ENCODE results near the gene USP17L17. TPM values are rescaled to one million over a fixed set of nuclear protein-coding genes. Genes with fewer than 3 reads are reported as not detected.
"Not testable (repeated sequence)": the region's sequence is repeated elsewhere in the genome, so short reads cannot be mapped to it uniquely, and the experiment has no call there.

The USP17L17 gene
- not detected for polyA plus RNA-seq (2013, experiment 1 of 2)
- polyA plus RNA-seq (2013, experiment 2 of 2) = not detected

- H2AK5ac ChIP-seq (ENCODE audit: low read depth, low read length); H3K9ac ChIP-seq (ENCODE audit: low read depth, low read length, poor library complexity); H3K27me3 ChIP-seq (ENCODE audit: control insufficient read depth in 3 of 3, insufficient read depth in 3 of 3, low read depth in 1 of 3, low read length in 3 of 3); H3K27ac ChIP-seq (replicated peaks; ENCODE audit: low read length); H3K23ac ChIP-seq (ENCODE audit: low read depth, low read length, poor library complexity); H3K4ac ChIP-seq (ENCODE audit: low read length); H2BK12ac ChIP-seq (ENCODE audit: low read length); H2BK120ac ChIP-seq (ENCODE audit: low read depth, low read length); H3K4me2 ChIP-seq (ENCODE audit: insufficient read depth, low read length, poor library complexity, severe bottlenecking); H4K8ac ChIP-seq (ENCODE audit: low read depth, low read length); H4K91ac ChIP-seq (ENCODE audit: low read depth, low read length, poor library complexity); H2BK15ac ChIP-seq (ENCODE audit: low read length); H3K4me3 ChIP-seq (ENCODE audit: low read length in 2 of 2); H2BK5ac ChIP-seq (ENCODE audit: low read length); H3K9me3 ChIP-seq (replicated peaks in 1 of 2; ENCODE audit: control insufficient read depth in 2 of 2, insufficient read depth in 1 of 2, low read depth in 1 of 2, low read length in 2 of 2); H3K14ac ChIP-seq (ENCODE audit: low read length); H2AFZ ChIP-seq (ENCODE audit: low read length); DNase-seq (ENCODE audit: low spot score); H3K79me1 ChIP-seq (ENCODE audit: low read depth, low read length); H3K18ac ChIP-seq (ENCODE audit: low read length); H3K4me1 ChIP-seq (ENCODE audit: control insufficient read depth in 2 of 2, insufficient read depth in 1 of 2, low read depth in 1 of 2, low read length in 2 of 2); H3K36me3 ChIP-seq (replicated peaks in 1 of 2; ENCODE audit: control insufficient read depth in 2 of 2, insufficient read depth in 2 of 2, low read length in 2 of 2): not testable (repeated sequence)
- WGBS, 2 donors (ENCODE audit: extremely low coverage in 2 of 2, insufficient read length in 2 of 2, insufficient replicate concordance in 1 of 2) = no CpG with 5 or more reads among the region's 14 CpGs
Measured at GRCh38 chr4:9243579-9243978, at the start of gene USP17L17. USP17L17 (plus strand) TSS chr4:9243879; CDS start chr4:9243879, 0 bp downstream.

- not testable (repeated sequence) for H3K4me3 ChIP-seq (ENCODE audit: low read length in 2 of 2); H4K8ac ChIP-seq (ENCODE audit: low read depth, low read length); H2BK120ac ChIP-seq (ENCODE audit: low read depth, low read length); H2BK15ac ChIP-seq (ENCODE audit: low read length); H3K23ac ChIP-seq (ENCODE audit: low read depth, low read length, poor library complexity); H3K9ac ChIP-seq (ENCODE audit: low read depth, low read length, poor library complexity); H2BK12ac ChIP-seq (ENCODE audit: low read length); H3K4me1 ChIP-seq (ENCODE audit: control insufficient read depth in 2 of 2, insufficient read depth in 1 of 2, low read depth in 1 of 2, low read length in 2 of 2); H2AK5ac ChIP-seq (ENCODE audit: low read depth, low read length); H3K14ac ChIP-seq (ENCODE audit: low read length); H3K79me1 ChIP-seq (ENCODE audit: low read depth, low read length); H3K27me3 ChIP-seq (ENCODE audit: control insufficient read depth in 3 of 3, insufficient read depth in 3 of 3, low read depth in 1 of 3, low read length in 3 of 3); H3K4me2 ChIP-seq (ENCODE audit: insufficient read depth, low read length, poor library complexity, severe bottlenecking); H2AFZ ChIP-seq (ENCODE audit: low read length); H4K91ac ChIP-seq (ENCODE audit: low read depth, low read length, poor library complexity); H2BK5ac ChIP-seq (ENCODE audit: low read length); H3K27ac ChIP-seq (replicated peaks; ENCODE audit: low read length); H3K18ac ChIP-seq (ENCODE audit: low read length); H3K4ac ChIP-seq (ENCODE audit: low read length); H3K36me3 ChIP-seq (replicated peaks in 1 of 2; ENCODE audit: control insufficient read depth in 2 of 2, insufficient read depth in 2 of 2, low read length in 2 of 2); DNase-seq (ENCODE audit: low spot score); H3K9me3 ChIP-seq (replicated peaks in 1 of 2; ENCODE audit: control insufficient read depth in 2 of 2, insufficient read depth in 1 of 2, low read depth in 1 of 2, low read length in 2 of 2)
- no CpG with 5 or more reads among the region's 13 CpGs for WGBS, 2 donors (ENCODE audit: extremely low coverage in 2 of 2, insufficient read length in 2 of 2, insufficient replicate concordance in 1 of 2)
Measured at GRCh38 chr4:9210357-9210756, 33.3 kb upstream of the USP17L17 start, which contains the start of gene USP17L10. USP17L10 (plus strand) TSS chr4:9210657; CDS start chr4:9210657, 0 bp downstream.

GRCh38 chr4:9214701-9215100, 29.0 kb upstream of the USP17L17 start:
- not testable (repeated sequence) for H3K9ac ChIP-seq (ENCODE audit: low read depth, low read length, poor library complexity); H3K27me3 ChIP-seq (ENCODE audit: control insufficient read depth in 3 of 3, insufficient read depth in 3 of 3, low read depth in 1 of 3, low read length in 3 of 3); H3K79me1 ChIP-seq (ENCODE audit: low read depth, low read length); H2BK12ac ChIP-seq (ENCODE audit: low read length); H3K23ac ChIP-seq (ENCODE audit: low read depth, low read length, poor library complexity); H3K4me2 ChIP-seq (ENCODE audit: insufficient read depth, low read length, poor library complexity, severe bottlenecking); H3K18ac ChIP-seq (ENCODE audit: low read length); H4K91ac ChIP-seq (ENCODE audit: low read depth, low read length, poor library complexity); H2BK15ac ChIP-seq (ENCODE audit: low read length); H2BK120ac ChIP-seq (ENCODE audit: low read depth, low read length); DNase-seq (ENCODE audit: low spot score); H3K9me3 ChIP-seq (replicated peaks in 1 of 2; ENCODE audit: control insufficient read depth in 2 of 2, insufficient read depth in 1 of 2, low read depth in 1 of 2, low read length in 2 of 2); H4K8ac ChIP-seq (ENCODE audit: low read depth, low read length); H3K4ac ChIP-seq (ENCODE audit: low read length); H3K4me3 ChIP-seq (ENCODE audit: low read length in 2 of 2); H3K36me3 ChIP-seq (replicated peaks in 1 of 2; ENCODE audit: control insufficient read depth in 2 of 2, insufficient read depth in 2 of 2, low read length in 2 of 2); H2AFZ ChIP-seq (ENCODE audit: low read length); H2AK5ac ChIP-seq (ENCODE audit: low read depth, low read length); H3K4me1 ChIP-seq (ENCODE audit: control insufficient read depth in 2 of 2, insufficient read depth in 1 of 2, low read depth in 1 of 2, low read length in 2 of 2); H2BK5ac ChIP-seq (ENCODE audit: low read length); H3K27ac ChIP-seq (replicated peaks; ENCODE audit: low read length); H3K14ac ChIP-seq (ENCODE audit: low read length)
- WGBS, 2 donors (ENCODE audit: extremely low coverage in 2 of 2, insufficient read length in 2 of 2, insufficient replicate concordance in 1 of 2) = no CpG with 5 or more reads among the region's 14 CpGs

- H3K27me3 ChIP-seq (ENCODE audit: control insufficient read depth in 3 of 3, insufficient read depth in 3 of 3, low read depth in 1 of 3, low read length in 3 of 3); H2AFZ ChIP-seq (ENCODE audit: low read length); H3K79me1 ChIP-seq (ENCODE audit: low read depth, low read length); H3K23ac ChIP-seq (ENCODE audit: low read depth, low read length, poor library complexity); H3K27ac ChIP-seq (replicated peaks; ENCODE audit: low read length); H2BK12ac ChIP-seq (ENCODE audit: low read length); DNase-seq (ENCODE audit: low spot score); H3K36me3 ChIP-seq (replicated peaks in 1 of 2; ENCODE audit: control insufficient read depth in 2 of 2, insufficient read depth in 2 of 2, low read length in 2 of 2); H3K14ac ChIP-seq (ENCODE audit: low read length); H2BK15ac ChIP-seq (ENCODE audit: low read length); H3K9ac ChIP-seq (ENCODE audit: low read depth, low read length, poor library complexity); H4K8ac ChIP-seq (ENCODE audit: low read depth, low read length); H3K4ac ChIP-seq (ENCODE audit: low read length); H3K4me2 ChIP-seq (ENCODE audit: insufficient read depth, low read length, poor library complexity, severe bottlenecking); H2BK5ac ChIP-seq (ENCODE audit: low read length); H3K9me3 ChIP-seq (replicated peaks in 1 of 2; ENCODE audit: control insufficient read depth in 2 of 2, insufficient read depth in 1 of 2, low read depth in 1 of 2, low read length in 2 of 2); H3K18ac ChIP-seq (ENCODE audit: low read length); H2AK5ac ChIP-seq (ENCODE audit: low read depth, low read length); H2BK120ac ChIP-seq (ENCODE audit: low read depth, low read length); H3K4me1 ChIP-seq (ENCODE audit: control insufficient read depth in 2 of 2, insufficient read depth in 1 of 2, low read depth in 1 of 2, low read length in 2 of 2); H3K4me3 ChIP-seq (ENCODE audit: low read length in 2 of 2); H4K91ac ChIP-seq (ENCODE audit: low read depth, low read length, poor library complexity): not testable (repeated sequence)
- no CpG with 5 or more reads among the region's 14 CpGs for WGBS, 2 donors (ENCODE audit: extremely low coverage in 2 of 2, insufficient read length in 2 of 2, insufficient replicate concordance in 1 of 2)
Measured at GRCh38 chr4:9215105-9215504, 28.6 kb upstream of the USP17L17 start, which contains the start of gene USP17L11. USP17L11 (plus strand) TSS chr4:9215405; CDS start chr4:9215405, 0 bp downstream.
